ENCODE measurements around the gene ERC2.

The ERC2 gene

DNA sequence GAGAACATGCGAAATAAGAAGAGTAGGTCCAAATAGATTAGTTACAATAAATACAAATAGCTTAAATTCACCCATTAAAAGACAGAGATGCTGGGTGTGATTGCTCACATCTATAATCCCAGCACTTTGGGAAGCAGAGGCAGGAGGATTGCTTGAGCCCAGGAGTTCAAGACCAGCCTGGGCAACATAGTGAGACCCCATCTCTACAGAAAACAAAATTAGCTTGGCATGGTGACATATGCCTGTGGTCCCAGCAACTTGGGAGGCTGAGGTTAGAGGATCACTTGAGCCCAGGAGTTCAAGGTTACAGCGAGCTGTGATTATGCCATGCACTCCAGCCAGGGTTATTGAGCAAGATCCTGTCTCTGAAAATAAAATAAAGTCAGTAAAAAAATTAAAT is 872.1 kb downstream of the ERC2 start:
- no peak for DNase-seq

DNA sequence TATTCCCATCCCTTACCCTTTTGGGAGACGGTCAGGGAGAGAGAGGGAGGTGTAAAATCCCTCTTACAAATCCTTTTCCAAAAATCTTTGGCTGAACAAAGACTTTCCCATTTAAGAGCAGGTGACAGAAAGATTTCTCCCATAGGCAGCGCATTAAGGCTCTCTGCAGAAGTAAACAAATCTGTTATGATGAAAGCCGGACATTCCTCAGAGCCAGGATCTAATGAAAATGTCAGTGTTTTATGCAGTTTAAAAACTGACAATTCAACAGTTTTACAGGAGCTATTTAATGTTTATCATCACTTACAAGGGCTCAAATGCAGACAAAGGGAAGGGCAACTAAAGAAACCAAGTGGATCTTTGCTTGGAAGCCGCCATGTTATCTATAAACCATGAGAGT is 872.8 kb downstream of the ERC2 start:
- DNase-seq = no peak

- no peak for DNase-seq
Observed at GRCh38 chr3:55592572-55592971, 875.7 kb downstream of the ERC2 start.

- DNase-seq = no peak
Observed at GRCh38 chr3:55591888-55592287, 876.4 kb downstream of the ERC2 start.

- no peak for DNase-seq
Observed at GRCh38 chr3:55588146-55588765, 880.0 kb downstream of the ERC2 start.

GRCh38 chr3:55585856-55586255 is 882.4 kb downstream of the ERC2 start:
- DNase-seq = no peak

DNA sequence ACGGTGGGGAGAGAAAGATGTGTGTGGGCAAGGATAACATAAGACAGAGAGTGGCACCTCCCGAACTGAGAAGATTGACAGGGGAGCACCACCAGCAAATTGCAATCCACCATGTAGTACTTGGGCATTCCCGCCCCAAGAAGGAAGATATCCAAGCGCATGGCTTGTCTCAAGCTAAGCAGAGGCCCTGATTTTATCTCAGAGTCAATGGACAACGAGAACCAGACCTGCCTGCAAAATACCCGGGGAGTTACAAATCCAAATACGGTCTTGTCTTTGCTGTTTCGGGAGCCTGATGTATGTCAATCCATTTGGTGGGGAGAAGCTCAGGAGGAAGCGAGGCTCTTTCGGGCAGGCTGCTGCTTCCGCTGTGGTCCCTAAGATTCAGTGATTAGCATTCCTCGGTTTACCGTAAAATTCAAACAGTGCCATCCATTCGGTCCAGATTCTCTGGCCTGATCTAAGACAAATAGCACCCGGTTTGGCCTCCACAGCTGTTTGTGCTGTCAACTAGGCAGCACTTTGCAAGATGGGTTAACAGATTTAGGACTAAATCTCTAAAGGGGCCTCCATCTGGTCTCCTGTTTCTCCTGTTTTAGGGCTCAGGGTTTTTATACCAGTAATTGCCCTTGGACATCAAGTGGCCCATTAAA is 883.4 kb downstream of the ERC2 start:
- no peak for DNase-seq

- no peak for DNase-seq
Observed at GRCh38 chr3:55584030-55584429, 884.2 kb downstream of the ERC2 start.

DNA sequence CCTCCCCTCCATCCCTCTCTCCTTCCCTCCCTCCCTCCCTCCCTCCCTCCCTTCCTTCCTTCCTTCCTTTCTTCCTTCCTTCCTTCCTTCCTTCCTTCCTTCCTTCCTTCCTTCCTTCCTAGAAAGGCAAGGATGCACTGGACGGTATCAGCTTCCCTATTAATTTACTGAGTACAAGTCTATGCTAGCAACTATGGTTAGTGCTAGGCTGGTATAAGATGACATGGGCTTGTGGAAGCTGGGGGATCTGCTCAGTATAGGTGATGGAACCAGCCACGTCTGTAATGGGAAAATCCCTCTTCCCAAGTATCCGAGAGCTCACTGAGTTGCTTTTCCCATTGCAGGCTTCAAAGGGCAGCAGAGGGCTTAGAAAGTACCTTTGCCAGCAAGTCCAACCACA is 884.8 kb downstream of the ERC2 start:
- no peak for DNase-seq

- no peak for DNase-seq
Observed at GRCh38 chr3:55579496-55579895, 888.8 kb downstream of the ERC2 start.

GRCh38 chr3:55576621-55577388 is 891.5 kb downstream of the ERC2 start:
- no peak for DNase-seq

GRCh38 chr3:55574671-55575070 is 893.6 kb downstream of the ERC2 start:
- DNase-seq = no peak

DNA sequence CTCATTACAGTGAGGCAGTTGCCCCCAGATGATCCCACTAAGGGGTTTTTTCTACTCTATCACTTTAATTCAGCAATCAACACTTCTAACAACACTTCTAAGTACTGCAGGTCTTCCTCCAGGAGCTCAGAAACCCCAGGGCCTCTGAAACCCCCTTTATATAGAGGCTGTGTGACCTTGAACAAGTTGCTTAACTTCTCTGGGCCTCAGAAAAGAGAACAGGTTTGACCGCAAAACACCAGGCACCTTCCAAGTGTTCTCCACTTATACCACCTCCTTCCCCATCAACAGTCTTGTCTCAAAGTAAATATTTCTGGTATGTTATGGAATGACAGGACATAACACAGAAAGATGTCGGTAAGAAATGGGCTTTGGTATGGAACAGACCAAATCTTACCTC is 895.5 kb downstream of the ERC2 start:
- no peak for DNase-seq

- no peak for DNase-seq
Observed at GRCh38 chr3:55571913-55572312, 896.4 kb downstream of the ERC2 start.

DNA sequence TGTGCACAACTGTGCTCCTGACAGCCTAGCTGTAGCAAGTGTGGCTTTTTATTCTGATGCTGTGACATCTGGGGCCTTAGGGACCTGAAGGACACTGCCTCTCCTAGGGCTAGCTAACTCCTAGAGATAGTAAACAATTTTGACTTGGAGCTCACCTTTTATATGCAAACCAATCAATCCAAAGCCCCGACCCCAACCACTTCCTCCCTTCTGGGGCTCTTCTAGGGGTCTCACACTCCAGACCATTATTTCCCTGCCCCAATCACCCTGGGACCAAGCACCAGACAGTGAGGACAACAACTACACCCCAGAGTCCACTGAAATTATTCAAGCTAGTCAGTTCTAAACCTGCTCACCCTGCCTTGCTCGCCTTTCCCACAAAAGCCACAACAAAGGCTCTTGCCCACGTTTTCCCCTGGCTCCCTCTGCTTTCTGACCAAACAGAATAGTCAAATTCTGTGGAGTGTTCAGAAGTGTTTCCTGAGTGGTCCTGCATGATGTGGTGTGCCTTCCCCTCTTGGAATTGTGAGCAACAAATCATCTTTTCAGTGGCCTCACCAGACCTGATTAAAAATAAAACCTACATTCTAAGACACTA is 897.0 kb downstream of the ERC2 start:
- no peak for DNase-seq

- no peak for DNase-seq
Observed at GRCh38 chr3:55570271-55570711, 898.0 kb downstream of the ERC2 start.

DNA sequence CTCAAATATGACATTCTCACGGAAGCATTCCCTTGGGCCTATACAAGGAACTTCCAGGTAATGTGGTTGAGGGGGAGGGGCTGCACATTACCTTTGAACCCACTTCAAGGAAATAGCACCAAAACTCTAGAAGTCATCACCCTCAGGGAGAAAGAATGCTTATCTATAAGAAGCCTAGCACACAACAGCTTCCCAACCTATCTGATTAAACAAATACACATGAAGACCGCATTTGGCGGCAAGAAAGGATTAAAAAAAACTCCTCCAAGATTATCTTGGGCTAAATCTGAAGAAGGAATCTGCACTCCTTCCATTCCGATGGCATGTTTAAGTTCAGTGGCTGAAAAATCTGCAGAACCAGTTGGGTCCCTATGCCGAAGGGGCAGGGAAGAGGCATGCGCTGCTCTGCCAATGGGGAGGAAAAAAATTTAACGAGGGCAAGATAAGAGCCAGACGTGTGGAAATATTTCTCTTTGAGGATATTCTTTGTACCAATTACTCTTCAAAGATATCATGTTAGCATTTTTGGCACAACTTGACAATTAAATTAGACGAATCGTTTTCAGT is 899.2 kb downstream of the ERC2 start:
- DNase-seq = no peak

GRCh38 chr3:55567615-55568014 is 900.7 kb downstream of the ERC2 start:
- DNase-seq = no peak

DNA sequence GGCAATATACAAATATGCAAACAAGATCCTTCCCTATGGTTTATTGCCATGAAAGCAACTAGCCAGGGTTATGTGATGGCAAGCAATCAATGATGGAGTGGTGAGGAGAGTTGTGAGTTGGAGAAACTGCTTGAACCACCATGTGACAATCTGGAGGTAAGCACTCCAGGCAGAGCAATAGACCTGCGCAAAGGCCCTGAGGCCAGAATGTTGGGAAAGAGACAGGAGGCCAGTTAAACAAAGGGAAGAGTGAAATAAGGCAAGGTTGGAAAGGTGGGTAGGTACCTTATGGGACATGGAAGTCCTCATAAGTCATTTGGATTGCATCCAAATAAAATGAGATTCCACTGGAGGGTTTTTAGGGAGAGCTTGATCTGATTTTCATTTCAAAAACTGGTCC is 901.1 kb downstream of the ERC2 start:
- no peak for DNase-seq

- no peak for DNase-seq
Observed at GRCh38 chr3:55565521-55565920, 902.7 kb downstream of the ERC2 start.

- no peak for DNase-seq
Observed at GRCh38 chr3:55564726-55565125, 903.5 kb downstream of the ERC2 start.

- DNase-seq = no peak
Observed at GRCh38 chr3:55562700-55563099, 905.6 kb downstream of the ERC2 start.

Data from activated CD8-positive, alpha-beta memory T cell treated with anti-CD3 and anti-CD28 coated beads, Interleukin-2, amount 50 U/mL, for 4 hours (primary cell).